Activated T-helper 1 cell treated with Interleukin-2 at 50 U/mL for 16 hours (primary cell): ENCODE measurements around the gene AMIGO1.
A peak's percentile ranks its signal among the peaks of the same experiment; 100 is the strongest.
"Not testable (repeated sequence)": the region's sequence is repeated elsewhere in the genome, so short reads cannot be mapped to it uniquely, and the experiment has no call there.

Source experiments
- DNase-seq: peaks from one replicate; pipeline ENCODE4 v3.0.0-alpha.2; 2020; ENCODE audit warnings: low read depth

The AMIGO1 gene

DNA sequence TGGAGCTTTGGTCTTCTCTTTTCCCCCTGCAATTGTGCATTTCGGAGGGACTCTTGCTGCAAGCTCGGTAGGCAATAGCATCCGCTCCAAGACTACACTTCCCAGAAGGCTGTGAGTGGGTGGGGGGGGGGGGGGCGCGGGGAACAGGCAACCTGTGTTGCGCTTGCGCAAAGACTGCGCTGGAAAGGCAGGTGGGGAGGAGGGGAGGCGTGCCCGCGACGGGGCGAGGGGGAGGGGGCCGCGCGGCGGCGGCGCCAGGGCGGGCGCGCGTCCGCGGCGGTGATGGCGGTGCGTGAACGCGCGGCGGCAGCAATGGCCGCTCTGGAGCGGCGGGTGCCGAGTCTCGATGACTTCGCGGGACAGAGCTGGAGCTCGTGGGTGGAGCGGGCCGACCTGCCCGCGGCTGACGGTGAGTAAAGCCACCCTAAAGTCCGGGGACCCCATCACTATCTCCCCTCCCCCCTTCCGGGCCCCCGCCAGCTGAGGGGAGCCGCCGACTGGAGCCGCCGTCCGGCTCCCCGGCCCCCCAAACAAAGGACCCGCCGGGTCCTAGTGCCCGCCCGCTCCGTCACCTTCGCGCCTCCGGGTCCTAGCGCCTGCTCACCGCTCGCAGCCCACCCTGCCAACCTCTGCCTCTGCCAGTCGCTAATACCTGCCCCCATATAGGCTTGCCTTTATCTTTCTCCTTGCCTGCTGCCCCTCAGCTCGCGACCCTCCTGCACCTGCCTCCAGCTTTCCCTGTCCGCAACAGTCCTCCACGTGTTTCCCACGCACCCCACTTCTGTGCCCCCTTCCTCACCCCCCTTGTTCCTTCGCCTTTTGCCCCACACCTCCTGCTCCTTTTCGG, 25.6 kb downstream of the AMIGO1 start, which contains the start of gene ATXN7L2:
Gene ATXN7L2 (plus strand): TSS at position 234 of the 847 bp plus-strand sequence. CDS start 49 bp downstream, at position 283.
- DNase-seq = peak; percentile 94

DNA sequence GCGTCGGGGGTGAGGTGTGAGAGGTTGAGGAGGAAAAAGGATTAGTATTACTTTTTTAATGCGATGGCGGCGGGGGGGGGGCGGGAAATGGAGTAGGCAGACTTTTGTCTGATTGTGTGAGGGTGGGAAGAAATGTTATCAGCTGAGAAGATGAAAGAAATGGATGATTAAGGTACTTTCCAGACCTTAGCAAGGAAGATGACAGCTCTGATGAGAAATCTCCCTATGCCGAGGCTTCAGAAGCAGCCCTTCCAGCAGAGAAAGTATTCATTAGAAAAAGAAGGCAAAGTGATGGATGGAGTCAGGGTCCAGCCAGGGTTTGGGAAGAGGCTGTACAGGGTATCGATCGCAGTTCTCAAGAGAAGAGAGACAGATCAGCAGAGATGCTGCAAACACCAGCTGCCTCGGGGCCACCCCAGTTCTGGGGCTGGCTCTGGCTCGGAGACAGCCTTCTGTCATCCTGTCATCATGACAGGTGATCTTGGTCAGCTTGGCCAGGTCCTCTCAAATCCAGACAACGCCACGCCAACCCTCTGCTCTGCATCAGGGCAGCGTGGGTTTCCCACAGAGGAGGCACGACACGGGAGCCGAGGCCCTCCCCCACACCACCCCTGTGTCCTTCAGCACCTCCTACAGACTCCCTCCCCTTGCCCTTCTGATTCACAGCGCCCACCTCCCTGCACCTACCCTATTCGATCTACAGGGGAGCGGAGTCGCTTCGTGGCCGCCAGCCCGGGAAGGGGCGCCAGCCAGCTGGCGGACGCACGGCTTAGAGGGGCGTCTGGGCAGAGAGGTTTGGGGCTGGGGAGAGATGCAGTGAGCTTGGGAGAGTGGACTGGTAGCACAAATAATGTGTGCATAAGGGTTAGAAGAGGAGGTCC, 26.5 kb downstream of the AMIGO1 start:
- DNase-seq = peak; percentile 26

DNA sequence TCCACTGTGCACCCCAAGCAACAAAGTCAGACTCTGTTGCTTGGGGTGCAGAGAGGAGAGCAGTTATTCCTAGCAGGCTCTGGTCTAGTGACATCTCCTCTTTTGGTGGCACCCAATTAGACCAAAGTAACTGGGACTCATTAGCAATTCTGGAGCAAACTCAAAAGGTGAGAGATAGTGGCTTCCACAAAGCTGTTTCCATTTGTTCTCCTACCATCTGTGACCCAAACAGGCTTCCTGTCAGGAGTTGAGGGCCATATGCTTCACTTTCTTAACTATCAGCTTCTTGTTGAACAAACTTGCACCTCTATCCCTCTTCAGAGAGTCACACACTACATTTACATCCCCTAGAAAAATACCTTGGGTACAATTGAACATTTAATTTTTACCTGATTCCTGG, 27.3 kb downstream of the AMIGO1 start:
- no peak for DNase-seq

DNA sequence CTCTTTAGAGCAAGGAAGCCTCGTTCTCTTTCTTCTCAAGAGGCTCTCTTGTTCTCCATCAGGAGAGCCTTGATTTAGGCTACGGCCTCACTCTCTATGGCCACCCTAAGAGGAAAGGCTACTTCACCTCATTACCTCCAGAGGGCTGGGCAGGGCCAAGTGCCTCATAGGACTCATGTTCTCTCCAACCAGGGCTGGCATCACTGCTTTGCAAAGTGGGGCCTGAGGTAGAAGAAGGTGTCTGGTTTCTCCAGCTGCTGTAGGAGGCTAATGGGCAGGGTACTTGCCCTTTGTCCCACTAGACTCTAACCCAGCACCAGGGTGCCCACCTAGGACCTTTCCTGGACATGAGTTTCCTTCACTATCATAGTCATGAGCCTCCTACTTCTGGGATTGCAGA, 27.9 kb downstream of the AMIGO1 start:
- no peak for DNase-seq

DNA sequence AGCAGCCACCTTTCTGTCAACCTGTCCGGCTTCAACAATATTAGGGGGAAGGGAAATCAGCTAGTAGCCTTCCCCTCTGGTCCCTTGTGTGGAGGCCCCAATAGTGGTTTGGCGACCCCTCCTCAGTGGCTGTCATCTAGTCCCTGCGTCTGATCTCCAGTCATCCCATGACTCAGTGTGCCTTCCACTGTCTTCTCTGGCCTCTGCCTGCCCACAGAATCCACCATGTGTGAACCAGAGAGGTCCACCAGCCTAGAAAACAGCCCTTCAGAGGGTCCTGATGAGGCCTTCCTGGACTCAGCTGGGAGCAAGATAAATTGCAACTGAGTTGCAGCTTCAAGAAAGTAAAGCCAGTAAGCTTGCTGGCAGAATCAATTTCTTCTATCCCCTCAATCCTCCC, 29.6 kb downstream of the AMIGO1 start:
- DNase-seq = no peak

DNA sequence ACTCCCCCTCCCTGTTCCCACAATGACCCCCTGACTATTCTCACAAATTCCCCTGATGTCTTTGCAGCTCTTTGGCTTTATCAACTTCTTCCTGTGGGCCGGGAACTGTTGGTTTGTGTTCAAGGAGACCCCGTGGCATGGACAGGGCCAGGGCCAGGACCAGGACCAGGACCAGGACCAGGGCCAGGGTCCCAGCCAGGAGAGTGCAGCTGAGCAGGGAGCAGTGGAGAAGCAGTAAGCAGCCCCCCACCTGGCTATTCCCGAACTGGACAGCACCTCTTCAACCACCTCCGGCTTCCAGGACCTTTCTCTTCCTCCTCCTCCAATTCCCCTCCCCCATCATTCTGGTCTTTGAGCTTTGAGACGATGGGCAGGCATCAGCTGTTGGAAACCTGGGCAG, 30.2 kb downstream of the AMIGO1 start:
- DNase-seq = no peak

DNA sequence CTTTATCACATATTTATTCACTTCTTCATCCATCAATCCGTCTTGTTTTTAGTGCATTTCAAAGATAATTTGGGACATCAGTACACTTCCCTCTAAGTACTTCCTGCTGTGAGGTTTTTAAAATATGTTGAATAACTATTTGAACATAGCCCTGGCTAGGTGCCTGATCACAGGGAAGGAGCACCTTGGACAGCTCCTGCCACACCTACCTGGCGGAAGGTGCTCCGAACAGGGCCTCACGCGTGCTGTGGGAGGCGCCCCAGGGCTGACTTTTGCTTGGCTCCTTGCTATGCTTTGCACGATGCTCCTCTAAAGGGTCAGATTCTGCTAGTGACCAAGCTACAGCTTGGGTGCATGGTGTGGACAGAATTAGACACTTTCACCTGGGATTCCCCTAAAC, 30.7 kb downstream of the AMIGO1 start:
- DNase-seq = no peak

DNA sequence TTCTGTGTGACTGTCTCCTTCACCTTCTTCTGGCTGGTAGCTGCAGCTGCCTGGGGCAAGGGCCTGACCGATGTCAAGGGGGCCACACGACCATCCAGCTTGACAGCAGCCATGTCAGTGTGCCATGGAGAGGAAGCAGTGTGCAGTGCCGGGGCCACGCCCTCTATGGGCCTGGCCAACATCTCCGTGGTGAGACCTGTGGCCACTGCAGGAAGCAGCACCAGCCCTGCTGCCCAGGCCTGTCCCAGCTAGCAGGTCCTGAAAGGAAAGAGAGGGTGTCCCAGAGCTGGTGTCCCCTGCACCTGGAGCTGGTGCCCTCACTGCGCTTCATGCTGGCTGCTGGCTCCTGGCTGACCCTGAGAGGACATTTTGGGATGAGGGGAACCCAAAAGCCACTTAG, 31.7 kb downstream of the AMIGO1 start:
- DNase-seq = no peak

DNA sequence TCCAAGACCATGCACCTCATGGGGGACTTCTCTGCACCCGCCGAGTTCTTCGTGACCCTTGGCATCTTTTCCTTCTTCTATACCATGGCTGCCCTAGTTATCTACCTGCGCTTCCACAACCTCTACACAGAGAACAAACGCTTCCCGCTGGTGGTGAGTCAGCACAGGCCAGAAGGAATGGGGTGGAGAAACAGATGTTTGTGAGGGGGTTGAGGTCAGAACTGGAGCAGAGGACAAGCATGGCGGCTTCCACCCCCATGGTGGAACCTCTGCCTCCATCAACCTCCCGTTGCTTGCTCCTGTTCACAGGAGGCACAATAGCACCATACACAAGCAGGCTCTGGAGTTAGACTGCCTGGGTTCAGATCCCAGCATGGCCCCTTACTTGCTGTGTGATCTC, 32.7 kb downstream of the AMIGO1 start:
- DNase-seq = no peak

DNA sequence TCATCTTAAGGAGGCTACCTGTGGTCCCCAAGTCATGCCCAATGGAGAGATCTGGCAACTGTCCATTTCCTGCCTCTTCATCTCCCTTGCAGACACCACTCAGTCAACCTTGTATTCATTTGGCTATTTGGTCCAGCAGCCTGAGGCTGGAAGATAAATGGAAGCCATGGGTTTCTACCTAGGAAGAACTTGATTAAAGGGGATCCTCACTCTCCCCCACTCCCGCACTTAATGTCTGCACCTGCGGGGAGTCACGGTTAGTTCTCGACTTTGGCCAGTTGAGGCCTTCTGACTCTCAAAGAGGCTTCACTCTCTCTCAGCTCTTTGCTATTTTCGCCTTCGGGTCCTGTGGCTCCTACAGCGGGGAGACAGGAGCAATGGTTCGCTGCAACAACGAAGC, 34.3 kb downstream of the AMIGO1 start:
- DNase-seq = no peak

DNA sequence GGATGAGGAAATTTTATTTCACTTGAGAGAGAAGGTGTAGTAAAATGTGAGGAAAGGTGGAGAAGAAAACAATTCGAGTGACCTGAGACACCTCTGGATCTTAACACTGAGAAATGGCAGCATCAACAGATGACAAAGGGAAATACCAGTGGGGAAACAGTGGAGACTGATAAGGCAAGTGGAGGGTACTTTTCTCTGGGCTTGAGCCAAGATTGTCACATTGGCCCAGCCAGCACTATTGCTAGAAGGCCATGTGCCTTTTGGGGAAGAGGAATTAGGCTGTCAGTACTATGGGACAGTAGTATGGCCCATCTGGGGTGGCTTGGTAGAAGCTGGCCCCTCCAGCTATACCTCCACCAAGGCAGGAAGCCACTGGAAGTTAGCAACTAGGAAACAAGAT, 34.8 kb downstream of the AMIGO1 start:
- no peak for DNase-seq

DNA sequence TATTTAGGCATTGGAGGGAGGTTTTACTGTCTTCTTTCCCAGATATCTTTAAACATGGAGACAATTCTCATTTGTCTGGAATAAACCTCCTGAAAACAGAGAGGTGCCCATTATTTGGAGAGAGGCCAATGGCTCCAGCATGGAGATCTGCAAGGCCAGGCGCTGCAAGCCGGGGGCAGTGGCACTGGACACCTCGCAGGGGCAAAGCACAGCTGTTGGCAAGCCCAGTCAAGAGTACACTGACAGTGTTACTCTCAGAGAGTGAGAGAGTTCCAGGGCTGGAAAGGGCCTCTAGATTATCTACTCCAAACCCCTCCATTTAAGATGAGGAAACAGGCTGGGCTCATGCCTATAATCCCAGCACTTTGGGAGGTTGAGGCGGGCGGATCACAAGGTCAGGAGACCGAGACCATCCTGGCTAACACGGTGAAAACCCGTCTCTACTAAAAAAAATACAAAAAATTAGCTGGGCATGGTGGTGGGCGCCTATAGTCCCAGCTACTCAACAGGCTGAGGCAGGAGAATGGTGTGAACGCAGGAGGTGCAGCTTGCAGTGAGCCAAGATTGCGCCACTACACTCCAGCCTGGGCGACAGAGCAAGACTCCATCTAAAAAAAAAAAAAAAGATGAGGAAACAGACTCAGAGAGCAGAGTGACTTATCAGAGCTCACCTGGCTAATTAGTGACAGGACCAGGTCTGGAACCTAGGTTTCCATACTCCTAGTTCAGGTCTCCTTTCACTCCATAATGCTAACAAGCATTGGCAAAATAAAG, 36.1 kb downstream of the AMIGO1 start:
- DNase-seq = not testable (repeated sequence)

DNA sequence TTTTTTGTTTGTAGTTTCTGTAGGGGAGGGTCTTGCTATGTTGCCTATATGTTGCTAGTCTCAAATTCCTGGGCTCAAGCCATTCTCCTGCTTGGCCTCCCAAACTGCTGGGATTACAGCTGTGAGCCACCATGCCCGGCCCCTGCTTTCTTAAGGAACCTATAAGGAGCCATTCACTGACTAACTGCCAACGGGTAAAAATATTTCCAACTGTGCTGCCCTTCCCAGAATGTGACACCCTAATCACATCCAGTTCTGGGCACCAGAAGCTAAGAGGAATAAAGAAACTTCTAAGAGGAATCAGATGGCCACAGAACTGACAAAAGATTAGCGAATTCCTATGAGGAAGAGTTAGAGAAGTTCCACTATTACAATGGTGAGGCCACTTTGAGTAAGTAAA, 36.7 kb downstream of the AMIGO1 start:
- no peak for DNase-seq

DNA sequence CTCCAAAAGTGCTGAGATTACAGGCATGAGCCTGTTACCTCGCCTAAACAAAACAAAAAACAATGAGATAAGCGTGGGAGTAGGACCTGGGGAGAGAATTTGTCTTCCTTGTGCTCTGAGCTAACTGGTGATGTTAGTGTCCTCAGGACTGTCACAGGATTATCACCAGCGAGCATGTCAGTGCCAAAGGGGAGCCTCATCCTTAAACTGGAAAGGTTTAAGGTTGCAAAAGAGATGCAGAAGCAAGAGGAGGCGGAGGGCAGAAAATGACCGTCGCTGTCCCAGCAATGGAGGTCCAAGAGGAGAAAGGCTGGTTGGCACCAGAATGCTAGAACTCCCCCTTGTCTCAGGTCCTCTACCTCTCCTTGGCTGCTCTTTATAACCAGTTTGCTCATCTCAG, 39.3 kb downstream of the AMIGO1 start:
- no peak for DNase-seq

DNA sequence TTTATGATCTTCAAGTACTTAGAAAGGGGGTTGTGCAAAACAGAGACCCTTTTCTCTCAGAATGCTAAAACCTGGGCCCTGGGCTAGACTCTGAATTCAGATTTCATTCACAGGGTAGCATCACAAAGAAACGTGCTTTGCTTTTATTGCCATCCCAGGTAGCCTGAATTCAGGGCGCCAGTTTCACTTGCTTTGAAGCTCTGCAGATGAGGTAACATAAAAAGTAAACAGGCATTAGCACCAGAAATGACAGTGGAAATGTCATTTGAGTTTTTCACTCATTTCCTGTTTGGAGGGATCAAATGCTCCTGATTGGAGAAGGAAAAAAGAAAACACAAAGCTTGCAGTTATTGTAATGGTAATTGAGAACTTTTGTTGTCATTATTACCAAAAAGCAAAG, 40.6 kb downstream of the AMIGO1 start:
- no peak for DNase-seq

DNA sequence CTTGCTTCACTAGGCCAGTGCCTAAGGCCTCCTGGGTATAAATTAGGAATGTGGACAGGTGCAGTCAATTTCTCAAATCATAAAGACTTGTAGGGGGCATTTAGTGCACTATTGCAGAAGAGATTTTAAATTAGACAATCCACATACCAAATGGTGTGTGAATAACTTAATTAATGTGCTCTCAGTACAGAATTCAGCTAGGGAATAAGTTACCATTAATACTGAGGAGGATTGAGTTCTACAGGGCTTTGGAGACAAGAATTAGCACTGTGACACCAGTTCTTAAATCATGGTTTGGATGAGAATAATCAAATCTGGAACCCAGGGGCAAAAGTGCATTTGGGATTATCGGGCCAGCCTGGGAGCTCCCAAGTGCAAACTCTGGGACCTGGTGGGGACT, 41.5 kb downstream of the AMIGO1 start:
- no peak for DNase-seq

DNA sequence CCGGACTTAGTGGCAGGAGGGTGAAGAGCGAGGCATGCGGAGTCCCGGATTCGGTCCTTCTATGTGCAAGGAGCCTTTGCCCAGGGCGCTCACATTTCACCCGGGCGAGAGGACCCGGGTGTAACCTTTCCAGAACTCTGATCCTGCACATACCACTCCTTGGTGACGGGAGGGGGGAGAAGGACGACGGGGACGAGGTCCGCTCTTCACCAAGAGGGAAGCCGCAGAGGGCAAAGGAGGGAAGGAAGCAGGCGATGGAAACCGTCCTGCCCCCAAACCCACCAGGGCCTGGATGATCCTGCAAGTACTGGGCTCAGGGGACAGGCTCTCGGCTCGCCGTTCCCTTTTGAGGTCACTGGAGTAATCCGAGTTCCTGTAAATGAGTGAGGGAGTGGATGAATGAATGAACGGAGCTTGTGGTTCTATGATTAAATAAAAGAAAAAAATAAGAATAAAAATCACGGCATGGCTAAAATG, 42.2 kb downstream of the AMIGO1 start:
- DNase-seq = no peak

DNA sequence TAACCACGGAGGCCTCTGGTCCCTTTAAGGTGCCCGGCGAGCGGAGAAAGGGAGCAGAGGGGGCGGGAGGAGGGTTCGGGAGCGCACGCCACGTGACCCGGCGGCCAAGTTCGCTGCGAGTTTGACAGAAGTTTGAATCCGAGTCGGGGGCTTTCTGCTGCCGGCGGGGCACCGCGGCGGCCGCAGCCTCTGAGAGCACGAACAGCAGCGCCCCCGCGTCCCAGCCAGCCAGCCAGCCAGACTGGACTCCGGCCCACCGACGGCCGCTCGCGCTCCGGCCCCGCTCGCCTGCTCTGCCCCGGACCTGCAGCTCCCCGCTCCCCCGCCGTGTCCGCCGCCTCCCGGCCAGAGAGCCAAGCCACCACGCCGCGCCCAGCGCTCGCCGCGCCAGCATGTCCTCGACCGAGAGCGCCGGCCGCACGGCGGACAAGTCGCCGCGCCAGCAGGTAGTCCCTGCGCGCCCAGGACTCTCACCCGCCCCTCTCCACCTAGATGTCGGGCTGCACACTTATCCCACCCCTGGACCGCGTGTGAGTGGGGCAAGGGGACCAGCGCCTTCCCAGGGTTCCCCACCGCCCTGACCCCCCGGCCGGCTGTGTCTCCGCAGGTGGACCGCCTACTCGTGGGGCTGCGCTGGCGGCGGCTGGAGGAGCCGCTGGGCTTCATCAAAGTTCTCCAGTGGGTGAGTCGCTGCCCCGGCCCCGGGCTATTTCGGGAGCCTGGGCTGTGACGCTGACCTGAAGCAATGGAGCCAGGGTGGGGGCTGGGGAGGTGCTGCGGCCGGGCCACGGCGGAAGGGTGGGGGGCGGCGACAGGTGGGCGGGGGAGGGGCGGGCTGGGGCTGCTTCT, 42.9 kb downstream of the AMIGO1 start, which contains the start of gene SYPL2:
Gene SYPL2 (plus strand): TSS at position 95 of the 849 bp plus-strand sequence. CDS start 298 bp downstream, at position 393.
- no peak for DNase-seq

DNA sequence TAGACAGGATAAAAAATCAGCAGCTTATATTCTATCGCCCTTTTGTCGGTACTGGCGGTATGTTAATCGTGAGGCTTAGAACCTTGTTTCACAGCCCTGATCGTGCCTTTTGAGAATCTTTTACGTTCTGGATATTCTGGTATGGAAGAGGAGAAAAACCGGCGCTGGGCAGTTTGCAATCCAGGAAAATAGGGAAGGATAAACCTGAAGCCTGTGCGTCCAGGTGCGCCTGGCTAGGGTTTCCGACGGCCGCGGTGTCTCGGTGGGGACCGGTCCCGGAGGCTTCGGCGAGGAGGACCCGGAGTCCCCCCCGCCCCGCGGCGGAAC, 43.4 kb downstream of the AMIGO1 start:
- no peak for DNase-seq

DNA sequence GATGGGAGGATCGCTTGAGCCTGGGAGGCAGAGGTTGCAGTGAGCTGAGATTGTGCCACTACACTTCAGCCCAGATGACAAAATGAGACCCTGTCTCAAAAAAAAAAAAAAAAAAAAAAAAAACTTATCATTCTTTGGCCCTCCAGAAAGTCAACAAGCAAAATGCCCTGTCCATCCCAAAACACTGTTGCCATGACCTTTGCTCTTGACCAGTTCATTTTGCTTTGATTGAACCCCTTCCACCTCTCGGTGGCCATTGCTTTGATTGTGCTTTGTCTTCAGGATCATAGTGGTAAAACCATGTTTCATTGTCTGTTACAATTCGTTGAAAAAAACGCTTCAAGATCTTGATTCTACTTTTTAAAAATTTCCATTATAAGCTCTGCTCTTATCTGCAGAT, 51.7 kb downstream of the AMIGO1 start:
- no peak for DNase-seq

DNA sequence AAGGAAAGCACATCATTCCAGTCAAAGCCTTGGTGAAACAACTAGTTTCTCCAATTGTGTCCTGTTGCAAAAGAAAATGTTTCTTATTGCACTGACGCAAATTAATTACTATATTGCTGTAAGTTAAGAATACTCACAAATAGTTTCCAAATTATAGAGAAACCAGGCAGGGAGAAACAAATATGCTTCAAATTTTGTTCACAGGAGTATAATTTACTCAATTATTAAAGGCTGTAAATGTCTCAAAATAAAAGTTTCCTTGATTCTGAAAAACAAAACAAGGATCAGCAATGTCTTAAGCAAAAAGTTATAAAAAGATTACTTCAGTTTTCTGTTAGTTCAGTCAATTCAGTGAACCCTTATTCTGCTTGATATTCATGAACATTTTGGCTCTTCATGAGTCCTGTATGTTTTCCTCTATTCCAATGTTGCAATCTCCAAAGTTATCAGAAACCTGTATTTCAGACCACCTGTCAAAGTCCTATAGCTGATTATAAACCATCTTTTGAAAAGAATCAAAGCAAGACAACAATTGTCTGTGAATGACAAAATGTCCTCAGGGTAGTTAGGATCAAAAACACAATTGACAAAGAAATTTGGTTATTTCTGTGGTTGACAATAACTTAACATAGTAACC, 54.9 kb downstream of the AMIGO1 start:
- DNase-seq = no peak
